DOHH2 (cell line): Measurements from ENCODE around the gene FOSL1.

ENCODE experiments used
- H3F3A ChIP-seq: fragments of 200-600 bp; sonication (generic), shearing (Covaris generic); 2 replicates; pipeline ENCODE4 v1.6.0; 2016; ENCODE audit warnings: antibody characterized with exemption, mild to moderate bottlenecking; ENCODE audit not compliant: control insufficient read depth, insufficient read depth
- H3K27ac ChIP-seq: fragments of 200-600 bp; sonication (generic); 2 replicates; pipeline ENCODE4 v1.5.1; 2014; ENCODE audit warnings: low read depth, mild to moderate bottlenecking, low read length, moderate library complexity
- H3K27me3 ChIP-seq: fragments of 200-600 bp; sonication (generic); 2 replicates; pipeline ENCODE4 v1.6.1; 2014; ENCODE audit warnings: mild to moderate bottlenecking, low read length, mixed read lengths; ENCODE audit not compliant: control insufficient read depth
- H3K36me3 ChIP-seq: fragments of 200-600 bp; sonication (generic); 2 replicates; pipeline ENCODE4 v1.6.1; 2014; ENCODE audit warnings: mild to moderate bottlenecking, low read length, moderate library complexity, mixed read lengths; ENCODE audit not compliant: control insufficient read depth
- H3K4me1 ChIP-seq: fragments of 200-600 bp; sonication (generic); 2 replicates; pipeline ENCODE4 v1.6.1; 2014; ENCODE audit warnings: mild to moderate bottlenecking, low read length, mixed read lengths; ENCODE audit not compliant: control insufficient read depth
- H3K4me2 ChIP-seq: fragments of 200-600 bp; sonication (generic); 2 replicates; pipeline ENCODE4 v1.6.0; 2014; ENCODE audit warnings: mild to moderate bottlenecking, low read length, moderate library complexity
- H3K4me3 ChIP-seq: fragments of 200-600 bp; sonication (generic); 2 replicates; pipeline ENCODE4 v1.5.1; 2014; ENCODE audit warnings: mild to moderate bottlenecking, low read length, mixed read lengths
- H3K79me2 ChIP-seq: fragments of 200-600 bp; sonication (generic); 2 replicates; pipeline ENCODE4 v1.6.1; 2014; ENCODE audit warnings: mild to moderate bottlenecking, low read length, mixed read lengths; ENCODE audit not compliant: control insufficient read depth
- H3K9me2 ChIP-seq: fragments of 200-600 bp; sonication (generic); replicated peaks from 2 replicates; pipeline ENCODE4 v1.6.1; 2014; ENCODE audit warnings: mild to moderate bottlenecking, low read length, mixed read lengths; ENCODE audit not compliant: control insufficient read depth
- H3K9me3 ChIP-seq: fragments of 200-600 bp; sonication (generic); 2 replicates; pipeline ENCODE4 v1.6.1; 2014; ENCODE audit warnings: antibody characterized with exemption, low read length, mixed read lengths; ENCODE audit not compliant: control insufficient read depth, insufficient read depth
- H4K20me1 ChIP-seq: fragments of 200-600 bp; sonication (generic); 2 replicates; pipeline ENCODE4 v1.6.0; 2014; ENCODE audit warnings: low read depth, mild to moderate bottlenecking, antibody characterized with exemption, low read length, moderate library complexity; ENCODE audit not compliant: control insufficient read depth, insufficient read depth
- CTCF ChIP-seq: fragments of 200-600 bp; sonication (generic); IDR thresholded peaks from one replicate; pipeline ENCODE4 v1.5.1; 2014; ENCODE audit warnings: antibody characterized with exemption, mild to moderate bottlenecking, low read depth, low read length; ENCODE audit not compliant: poor library complexity, severe bottlenecking
- EZH2phosphoT487 ChIP-seq: fragments of 200-600 bp; sonication (generic); IDR thresholded peaks from 2 replicates; pipeline ENCODE4 v1.6.1; 2017; ENCODE audit warnings: borderline replicate concordance, mild to moderate bottlenecking, antibody characterized with exemption, low read length, moderate library complexity, mixed read lengths

FOSL1 gene

GRCh38 chr11:65919141-65919572 lies 19.0 kb upstream of the FOSL1 start, which contains the start of gene DRAP1:
Gene DRAP1 (plus strand): TSS chr11:65919426. CDS start chr11:65919502, 76 bp downstream.
- Histone ChIP-seq H3K27me3 (no peaks in the 10 kb centered on the region), H3K9me3 (no peaks in the 10 kb centered on the region), H3K27ac (no peak within 1 kb of the TSS; the same call in 1 of the 2 replicates), H3K9me2 (no peaks in the 10 kb centered on the region), H4K20me1 (no peaks in the 10 kb centered on the region), H3K36me3 (peaks cover 4% of the 10 kb centered on the region; the same call in 1 of the 2 replicates), H3K4me3 (peak within 1 kb of the TSS; percentile 91), H3F3A (no peaks in the 10 kb centered on the region), H3K4me2 (peak within 1 kb of the TSS; percentile 90), H3K79me2 (peaks cover 22% of the 10 kb centered on the region), H3K4me1 (peaks cover 23% of the 10 kb centered on the region)
- TF ChIP-seq CTCF (no peak), EZH2phosphoT487 (no peak)

GRCh38 chr11:65918211-65919140 lies 18.3 kb upstream of the FOSL1 start, which contains the start of gene C11orf68:
Gene C11orf68 (minus strand): TSS chr11:65919062. CDS start chr11:65919031, 31 bp downstream.
- H3K79me2 ChIP-seq: peaks cover 22% of the 10 kb centered on the region
- H3F3A ChIP-seq: no peaks in the 10 kb centered on the region
- H3K9me2 ChIP-seq: no peaks in the 10 kb centered on the region
- no peak within 1 kb of the TSS; the same call in 1 of the 2 replicates for H3K27ac ChIP-seq
- peaks cover 4% of the 10 kb centered on the region; the same call in 1 of the 2 replicates for H3K36me3 ChIP-seq
- no peaks in the 10 kb centered on the region for H3K27me3 ChIP-seq
- peaks cover 23% of the 10 kb centered on the region for H3K4me1 ChIP-seq
- H3K4me2 ChIP-seq: peak within 1 kb of the TSS; percentile 90
- peak within 1 kb of the TSS; percentile 91 for H3K4me3 ChIP-seq
- H4K20me1 ChIP-seq: no peaks in the 10 kb centered on the region
- TF ChIP-seq EZH2phosphoT487 (no peak), CTCF (no peak)
- no peaks in the 10 kb centered on the region for H3K9me3 ChIP-seq

GRCh38 chr11:65917434-65918210 lies 17.4 kb upstream of the FOSL1 start:
- Histone ChIP-seq H4K20me1 (no peaks in the 10 kb centered on the region), H3K9me3 (no peaks in the 10 kb centered on the region), H3F3A (no peaks in the 10 kb centered on the region), H3K4me1 (peaks cover 23% of the 10 kb centered on the region), H3K4me2 (peak overlapping the region; percentile 90), H3K27ac (no peak overlapping the region), H3K36me3 (peaks cover 4% of the 10 kb centered on the region; the same call in 1 of the 2 replicates), H3K27me3 (no peaks in the 10 kb centered on the region), H3K4me3 (peak overlapping the region; percentile 91), H3K9me2 (no peaks in the 10 kb centered on the region), H3K79me2 (peaks cover 22% of the 10 kb centered on the region)
- no peak for TF ChIP-seq CTCF
- TF ChIP-seq EZH2phosphoT487: no peak
